ENCODE measurements around the gene AOPEP.

GRCh38 chr9:95135756-95136155, 409.3 kb downstream of the AOPEP start:
- TF ChIP-seq POLR2AphosphoS5 (IDR thresholded peaks at IDR 0.05) (no peak), CTCF (IDR thresholded peaks at IDR 0.05 in 8 of 11, conservative IDR thresholded peaks at IDR 0.05 in 3 of 11) (no peak), POLR2A (IDR thresholded peaks at IDR 0.05) (no peak)

Data from spleen (tissue), 7 donors.